Transverse colon (tissue), 4 donors: ENCODE results near the gene CEP41. TPM values are rescaled to one million over a fixed set of nuclear protein-coding genes. Genes with fewer than 3 reads are reported as not detected.

Experiments used
- DNase-seq: peaks from one replicate; pipeline ENCODE4 v3.0.0-alpha.2; 2019
- H3K27ac ChIP-seq, 4 donors: fragments of 200-600 bp; sonication (generic); 2 replicates each; pipeline ENCODE4 v1.5.1; 2016 to 2018; ENCODE audit warnings: inconsistent platforms in 4 of 4
- H3K27me3 ChIP-seq: fragments of 200-600 bp; sonication (generic); 2 replicates; pipeline ENCODE4 v1.5.1; 2017; ENCODE audit warnings: inconsistent platforms
- H3K36me3 ChIP-seq, 4 donors: fragments of 200-600 bp; sonication (generic); 2 replicates each; pipeline ENCODE4 v1.5.1; 2017 to 2019; ENCODE audit warnings: inconsistent platforms in 4 of 4
- H3K4me1 ChIP-seq, 4 donors: fragments of 200-600 bp; sonication (generic); 2 replicates each; pipeline ENCODE4 v1.5.1; 2017 to 2020; ENCODE audit warnings: inconsistent platforms in 4 of 4
- H3K4me3 ChIP-seq, 4 donors: fragments of 200-600 bp; sonication (generic); 1 replicate in 1 of 4; 2 replicates in 3 of 4; pipeline versions ENCODE4 v1.5.1 to v1.6.1; 2017 to 2019; ENCODE audit warnings: inconsistent platforms in 4 of 4
- H3K9me3 ChIP-seq, 2 donors: fragments of 200-600 bp; sonication (generic); 2 replicates each; pipeline ENCODE4 v1.5.1; 2017 to 2019; ENCODE audit warnings: inconsistent platforms in 2 of 2
- EP300 ChIP-seq: sonication (generic); formaldehyde crosslinking; IDR thresholded peaks from one replicate; pipeline ENCODE4 v1.6.1; 2017; ENCODE audit warnings: antibody characterized with exemption, low read depth
- POLR2A ChIP-seq: fragments of 450-650 bp; IDR thresholded peaks from one replicate; pipeline ENCODE4 v1.6.1; 2016; ENCODE audit warnings: antibody characterized with exemption, mild to moderate bottlenecking, moderate library complexity
- POLR2AphosphoS5 ChIP-seq, 3 donors: sonication (generic); formaldehyde crosslinking; IDR thresholded peaks; one replicate each; pipeline ENCODE4 v1.6.1; 2016; ENCODE audit warnings: antibody characterized with exemption in 3 of 3
- WGBS, 2 donors: methylation state at CpG; one replicate each; pipeline ENCODE4 v1.1.5; 2018; ENCODE audit warnings: low coverage in 1 of 2; 5-methylcytosine and 5-hydroxymethylcytosine counted together
- in situ Hi-C, 4 donors: fragments of 200-750 bp; cut with MboI; loops; one replicate each; pipeline versions ENCODE4 v1.15.0 to v1.15.1; 2017; ENCODE audit warnings: low sequenced_read_pairs in 3 of 4, low pct_ligation_motif_present in 1 of 4, low pct_unique_long_range_greater_than_20kb in 1 of 4
- intact Hi-C: fragments of 100-400 bp; cut with DNase I; formaldehyde crosslinking; loops from one replicate; pipeline ENCODE4 v1.15.1; 2023; ENCODE audit warnings: low total_unique reads
- total RNA-seq, 4 donors: library from RNA; depleted of rRNA; stranded (reverse); fragments of >200 nt; gene quantifications; one replicate each; pipeline ENCODE4 v1.1.0, GENCODE V29; 2016
- TF ChIP-seq, protein P1 (sequence below), 5 experiments: fragments of 200-600 bp in 3 of 5; fragments of 450-650 bp in 2 of 5; sonication (generic) in 3 of 5; IDR thresholded peaks; 1 replicate in 2 of 5; 2 replicates in 3 of 5; pipeline ENCODE4 v1.5.1; 2016 to 2017; ENCODE audit warnings: antibody characterized with exemption in 5 of 5, inconsistent platforms in 3 of 5, mild to moderate bottlenecking in 2 of 5, moderate library complexity in 1 of 5

The CEP41 gene
- total RNA-seq, 4 donors from 2014 or later: 0.75 to 4.8 (median 2.7) TPM; not detected in 1

- in situ Hi-C loops: no loop called here
- Histone ChIP-seq H3K4me1 (peaks cover 0 to 18% (median 0%) of the 10 kb centered on the region in 4 donors), H3K27me3 (no peaks in the 10 kb centered on the region), H3K36me3 (no peaks in the 10 kb centered on the region), H3K27ac (no peak overlapping the region), H3K9me3 (no peaks in the 10 kb centered on the region), H3K4me3 (no peak overlapping the region)
- intact Hi-C loops: no loop called here
- TF ChIP-seq EP300 (no peak), POLR2AphosphoS5 (IDR thresholded peaks at IDR 0.05) (no peak), POLR2A (no peak)
- TF ChIP-seq, protein P1, sequence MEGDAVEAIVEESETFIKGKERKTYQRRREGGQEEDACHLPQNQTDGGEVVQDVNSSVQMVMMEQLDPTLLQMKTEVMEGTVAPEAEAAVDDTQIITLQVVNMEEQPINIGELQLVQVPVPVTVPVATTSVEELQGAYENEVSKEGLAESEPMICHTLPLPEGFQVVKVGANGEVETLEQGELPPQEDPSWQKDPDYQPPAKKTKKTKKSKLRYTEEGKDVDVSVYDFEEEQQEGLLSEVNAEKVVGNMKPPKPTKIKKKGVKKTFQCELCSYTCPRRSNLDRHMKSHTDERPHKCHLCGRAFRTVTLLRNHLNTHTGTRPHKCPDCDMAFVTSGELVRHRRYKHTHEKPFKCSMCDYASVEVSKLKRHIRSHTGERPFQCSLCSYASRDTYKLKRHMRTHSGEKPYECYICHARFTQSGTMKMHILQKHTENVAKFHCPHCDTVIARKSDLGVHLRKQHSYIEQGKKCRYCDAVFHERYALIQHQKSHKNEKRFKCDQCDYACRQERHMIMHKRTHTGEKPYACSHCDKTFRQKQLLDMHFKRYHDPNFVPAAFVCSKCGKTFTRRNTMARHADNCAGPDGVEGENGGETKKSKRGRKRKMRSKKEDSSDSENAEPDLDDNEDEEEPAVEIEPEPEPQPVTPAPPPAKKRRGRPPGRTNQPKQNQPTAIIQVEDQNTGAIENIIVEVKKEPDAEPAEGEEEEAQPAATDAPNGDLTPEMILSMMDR (IDR thresholded peaks at IDR 0.05): no peak
- 50 to 60% methylated on average over 5 of the region's 5 CpGs for WGBS, 2 donors
- no peak for DNase-seq
These were observed 9.8 kb downstream of the CEP41 start for GRCh38 chr7:130430841-130431666.

DNA sequence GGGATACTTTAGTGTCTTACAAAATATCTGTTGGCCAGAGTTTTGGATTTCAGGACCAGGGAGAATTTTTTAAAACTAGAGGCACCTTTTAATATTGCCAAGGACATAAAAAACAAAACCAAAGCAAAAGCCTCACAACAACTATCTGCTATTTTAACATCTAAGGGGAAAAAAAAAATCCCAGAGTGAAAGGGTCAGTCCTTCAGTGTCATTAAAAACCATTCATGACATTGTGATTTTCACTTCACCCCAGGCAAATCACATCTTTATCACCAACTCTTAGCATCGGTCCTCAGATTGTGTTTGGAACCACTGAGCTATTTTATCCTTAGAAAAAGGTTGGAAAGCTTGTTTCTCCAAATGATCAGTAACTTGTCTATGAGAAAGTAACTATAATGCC, 10.7 kb downstream of the CEP41 start:
- H3K27me3 ChIP-seq: no peaks in the 10 kb centered on the region
- H3K9me3 ChIP-seq: no peaks in the 10 kb centered on the region
- DNase-seq: no peak
- no peaks in the 10 kb centered on the region for H3K36me3 ChIP-seq
- WGBS, 2 donors: 43 to 58% methylated on average over 1 of the region's 1 CpG
- intact Hi-C loops: no loop called here
- in situ Hi-C loops: no loop called here
- TF ChIP-seq POLR2AphosphoS5 (IDR thresholded peaks at IDR 0.05) (no peak), EP300 (no peak), POLR2A (no peak)
- TF ChIP-seq, protein P1 (IDR thresholded peaks at IDR 0.05): no peak
- no peak overlapping the region for H3K4me3 ChIP-seq
- H3K27ac ChIP-seq: no peak overlapping the region
- peaks cover 0 to 18% (median 0%) of the 10 kb centered on the region in 4 donors for H3K4me1 ChIP-seq

DNA sequence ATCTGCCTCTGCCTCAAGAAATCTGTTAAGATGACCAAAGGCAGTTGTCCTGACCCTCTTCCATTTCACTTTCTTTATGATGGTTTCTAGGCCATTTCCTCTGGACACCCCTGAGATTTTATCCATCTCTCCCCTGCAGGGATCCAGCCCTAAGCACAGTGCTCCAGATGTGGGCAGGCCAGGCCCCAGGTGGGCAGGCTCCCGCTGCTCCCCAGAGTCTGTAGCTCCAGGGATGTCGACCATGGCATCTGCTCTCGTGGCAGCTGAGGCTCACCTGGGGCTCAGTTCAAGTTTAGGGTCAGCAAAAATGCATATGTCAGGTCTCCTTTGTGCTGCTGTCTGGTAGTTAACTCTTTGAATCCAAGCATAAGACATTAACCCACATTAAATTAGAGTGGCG, 11.8 kb downstream of the CEP41 start:
- in situ Hi-C loops: no loop called here
- no peaks in the 10 kb centered on the region for H3K36me3 ChIP-seq
- no peaks in the 10 kb centered on the region for H3K27me3 ChIP-seq
- intact Hi-C loops: no loop called here
- H3K9me3 ChIP-seq: no peaks in the 10 kb centered on the region
- WGBS, 2 donors: 85 to 91% methylated on average over 4 of the region's 4 CpGs
- H3K4me1 ChIP-seq: peaks cover 0 to 18% (median 0%) of the 10 kb centered on the region in 4 donors
- TF ChIP-seq, protein P1 (IDR thresholded peaks at IDR 0.05): no peak
- TF ChIP-seq POLR2A (no peak), POLR2AphosphoS5 (IDR thresholded peaks at IDR 0.05) (no peak), EP300 (no peak)
- H3K27ac ChIP-seq: no peak overlapping the region
- H3K4me3 ChIP-seq: no peak overlapping the region
- no peak for DNase-seq

DNA sequence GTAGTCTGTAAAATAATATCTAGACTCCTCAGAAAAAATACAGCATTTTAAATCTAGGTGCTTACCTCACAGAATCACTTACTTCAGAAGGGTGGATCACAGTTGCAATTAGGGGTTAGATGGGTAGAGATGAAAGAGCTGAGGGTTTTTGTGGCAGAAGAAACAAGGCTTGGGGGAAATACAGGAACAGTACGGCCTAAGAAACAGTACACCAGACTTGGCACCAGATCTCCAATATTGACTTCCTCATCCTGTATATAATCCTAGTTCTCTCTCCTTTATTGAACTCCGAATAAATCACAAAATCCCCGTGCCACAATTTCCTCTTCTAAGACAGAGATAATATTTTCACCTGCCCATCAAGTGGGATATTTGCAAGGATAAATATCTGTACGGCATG, 14.3 kb downstream of the CEP41 start:
- Histone ChIP-seq H3K4me3 (no peak overlapping the region), H3K27me3 (no peaks in the 10 kb centered on the region), H3K9me3 (no peaks in the 10 kb centered on the region), H3K4me1 (peaks cover 0 to 11% (median 1%) of the 10 kb centered on the region in 4 donors), H3K27ac (no peak overlapping the region), H3K36me3 (no peaks in the 10 kb centered on the region)
- no peak for DNase-seq
- WGBS, 2 donors: 77 to 81% methylated on average over 4 of the region's 4 CpGs
- TF ChIP-seq, protein P1 (IDR thresholded peaks at IDR 0.05): no peak
- TF ChIP-seq POLR2A (no peak), POLR2AphosphoS5 (IDR thresholded peaks at IDR 0.05) (no peak), EP300 (no peak)
- intact Hi-C loops (no loop called here), in situ Hi-C loops (no loop called here)
